NCI-H2227 (cell line): ENCODE measurements around the gene BSX.

Source experiments
- DNase-seq: peaks from one replicate; lab custom pipeline; 2025; ENCODE audit not compliant: unreplicated experiment; lab: John Stamatoyannopoulos, UW

Gene BSX

GRCh38 chr11:122963961-122964360, 17.7 kb downstream of the BSX start:
- no peak for DNase-seq

GRCh38 chr11:122954455-122954854, 27.2 kb downstream of the BSX start:
- DNase-seq, result no peak

- no peak for DNase-seq
These were observed 30.4 kb downstream of the BSX start for GRCh38 chr11:122951211-122951610.

GRCh38 chr11:122938557-122938956, 43.1 kb downstream of the BSX start:
- DNase-seq, result no peak

GRCh38 chr11:122937983-122938382, 43.7 kb downstream of the BSX start:
- DNase-seq, result no peak

- DNase-seq, result no peak
These were observed 48.2 kb downstream of the BSX start for GRCh38 chr11:122933416-122933815.

- no peak for DNase-seq
These were observed 50.1 kb downstream of the BSX start for GRCh38 chr11:122931510-122931909.
